Measurements from ENCODE around the gene MYF5. TPM values are rescaled to one million over a fixed set of nuclear protein-coding genes. Genes with fewer than 3 reads are reported as not detected.

The MYF5 gene
- total RNA-seq, 6 experiments from 2014 or later, result not detected

DNA sequence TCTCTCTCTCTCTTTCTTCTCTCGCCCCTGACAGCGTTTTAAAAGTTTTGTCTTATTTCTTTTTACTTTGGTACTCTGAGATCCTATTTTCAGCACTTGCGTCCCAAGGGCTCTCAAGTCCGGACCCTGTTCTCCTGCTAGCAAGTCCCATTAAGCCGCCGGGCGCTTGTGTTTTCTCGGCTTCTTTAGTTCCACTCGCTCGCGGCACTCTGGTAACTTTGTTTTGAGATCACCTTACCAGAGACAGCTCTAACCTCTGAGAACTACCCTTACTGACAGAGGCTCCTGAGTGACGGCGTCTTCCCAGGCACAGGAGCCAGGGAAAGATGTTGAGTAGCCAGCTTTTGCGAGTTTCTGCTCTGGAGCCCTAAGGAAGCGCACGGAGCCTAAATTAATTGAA lies 2.7 kb upstream of the MYF5 start:
- intact Hi-C loops (cut with DNase I), result no loop called here
- Histone ChIP-seq H3K4me3 (peak overlapping the region in 2 of 3 donors; percentile 6 to 18), H3K27me3 (no peaks in the 10 kb centered on the region), H3K9me3 (no peaks in the 10 kb centered on the region), H3K27ac (no peak overlapping the region), H3K4me1 (no peaks in the 10 kb centered on the region), H3K36me3 (no peaks in the 10 kb centered on the region)
- ATAC-seq, result peak; percentile 48 to 65 (median 56)
- DNase-seq, result peak in 2 of 3 donors; percentile 29 to 48
- WGBS (ENCODE audit: insufficient coverage, low coverage, low lambda C conversion rate, missing lambda C conversion rate), result 11% methylated on average over 16 of the region's 16 CpGs
- TF ChIP-seq POLR2A (IDR thresholded peaks at IDR 0.05), result no peak
- TF ChIP-seq, protein P1, sequence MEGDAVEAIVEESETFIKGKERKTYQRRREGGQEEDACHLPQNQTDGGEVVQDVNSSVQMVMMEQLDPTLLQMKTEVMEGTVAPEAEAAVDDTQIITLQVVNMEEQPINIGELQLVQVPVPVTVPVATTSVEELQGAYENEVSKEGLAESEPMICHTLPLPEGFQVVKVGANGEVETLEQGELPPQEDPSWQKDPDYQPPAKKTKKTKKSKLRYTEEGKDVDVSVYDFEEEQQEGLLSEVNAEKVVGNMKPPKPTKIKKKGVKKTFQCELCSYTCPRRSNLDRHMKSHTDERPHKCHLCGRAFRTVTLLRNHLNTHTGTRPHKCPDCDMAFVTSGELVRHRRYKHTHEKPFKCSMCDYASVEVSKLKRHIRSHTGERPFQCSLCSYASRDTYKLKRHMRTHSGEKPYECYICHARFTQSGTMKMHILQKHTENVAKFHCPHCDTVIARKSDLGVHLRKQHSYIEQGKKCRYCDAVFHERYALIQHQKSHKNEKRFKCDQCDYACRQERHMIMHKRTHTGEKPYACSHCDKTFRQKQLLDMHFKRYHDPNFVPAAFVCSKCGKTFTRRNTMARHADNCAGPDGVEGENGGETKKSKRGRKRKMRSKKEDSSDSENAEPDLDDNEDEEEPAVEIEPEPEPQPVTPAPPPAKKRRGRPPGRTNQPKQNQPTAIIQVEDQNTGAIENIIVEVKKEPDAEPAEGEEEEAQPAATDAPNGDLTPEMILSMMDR (IDR thresholded peaks at IDR 0.05), result no peak

DNA sequence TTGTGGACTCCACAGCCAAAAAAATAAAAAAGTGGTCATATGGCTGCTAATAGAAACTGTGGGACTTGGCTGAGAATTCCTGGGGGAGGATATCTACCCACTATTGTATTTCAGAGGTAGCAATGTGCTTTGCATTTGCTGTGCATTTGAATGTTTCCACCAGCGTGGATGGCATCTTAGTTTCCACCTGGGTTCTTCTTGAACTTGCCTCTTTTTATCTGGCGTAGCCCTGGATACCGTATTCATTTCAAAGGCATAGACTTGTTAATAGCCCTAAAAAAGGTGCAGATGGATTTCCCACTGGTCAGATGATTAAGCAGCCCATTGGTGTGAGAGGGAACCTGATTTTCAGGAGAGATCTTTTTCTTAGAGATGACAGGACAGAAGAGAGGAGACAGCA lies 1.9 kb upstream of the MYF5 start:
- intact Hi-C loops (cut with DNase I), result no loop called here
- Histone ChIP-seq H3K4me3 (no peak overlapping the region), H3K27ac (no peak overlapping the region), H3K36me3 (no peaks in the 10 kb centered on the region), H3K27me3 (no peaks in the 10 kb centered on the region), H3K4me1 (no peaks in the 10 kb centered on the region), H3K9me3 (no peaks in the 10 kb centered on the region)
- TF ChIP-seq, protein P1 (IDR thresholded peaks at IDR 0.05), result no peak
- TF ChIP-seq POLR2A (IDR thresholded peaks at IDR 0.05), result no peak
- 47% methylated on average over 3 of the region's 3 CpGs for WGBS (ENCODE audit: insufficient coverage, low coverage, low lambda C conversion rate, missing lambda C conversion rate)
- ATAC-seq (no peak), DNase-seq (no peak)

DNA sequence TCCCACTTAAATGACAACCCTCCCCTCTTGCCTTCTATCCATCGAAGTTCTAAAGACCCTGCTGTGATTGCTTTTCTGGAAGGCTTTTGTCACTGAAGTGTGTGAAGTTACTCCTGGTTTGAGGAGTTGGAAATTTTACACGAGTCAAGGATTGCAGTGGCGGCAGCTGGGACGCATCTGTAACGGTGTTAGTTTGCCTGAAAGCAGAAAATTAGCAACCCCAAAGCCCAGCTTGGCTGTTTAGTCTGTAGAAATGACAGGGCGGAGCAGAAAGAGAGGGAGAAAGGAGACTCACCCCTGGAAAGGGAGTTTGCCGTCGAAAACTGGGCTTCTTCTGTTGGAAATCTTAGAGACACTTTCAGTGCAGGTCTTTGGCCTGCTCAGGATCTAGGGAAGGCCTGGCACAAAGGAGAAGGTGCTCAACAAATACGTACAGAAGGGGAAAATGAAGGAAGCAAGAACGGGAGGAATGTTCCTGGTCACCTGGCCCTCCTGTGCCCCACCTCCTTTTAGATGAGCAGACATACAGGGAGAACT lies 931 bp upstream of the MYF5 start:
- no peak overlapping the region for H3K27ac ChIP-seq
- intact Hi-C loops (cut with DNase I), result no loop called here
- H3K4me1 ChIP-seq, result no peaks in the 10 kb centered on the region
- TF ChIP-seq, protein P1 (IDR thresholded peaks at IDR 0.05), result no peak
- TF ChIP-seq POLR2A (IDR thresholded peaks at IDR 0.05), result no peak
- no peaks in the 10 kb centered on the region for H3K36me3 ChIP-seq
- no peaks in the 10 kb centered on the region for H3K9me3 ChIP-seq
- DNase-seq (no peak), ATAC-seq (no peak)
- no peaks in the 10 kb centered on the region for H3K27me3 ChIP-seq
- 47% methylated on average over 10 of the region's 10 CpGs for WGBS (ENCODE audit: insufficient coverage, low coverage, low lambda C conversion rate, missing lambda C conversion rate)
- H3K4me3 ChIP-seq, result no peak overlapping the region

DNA sequence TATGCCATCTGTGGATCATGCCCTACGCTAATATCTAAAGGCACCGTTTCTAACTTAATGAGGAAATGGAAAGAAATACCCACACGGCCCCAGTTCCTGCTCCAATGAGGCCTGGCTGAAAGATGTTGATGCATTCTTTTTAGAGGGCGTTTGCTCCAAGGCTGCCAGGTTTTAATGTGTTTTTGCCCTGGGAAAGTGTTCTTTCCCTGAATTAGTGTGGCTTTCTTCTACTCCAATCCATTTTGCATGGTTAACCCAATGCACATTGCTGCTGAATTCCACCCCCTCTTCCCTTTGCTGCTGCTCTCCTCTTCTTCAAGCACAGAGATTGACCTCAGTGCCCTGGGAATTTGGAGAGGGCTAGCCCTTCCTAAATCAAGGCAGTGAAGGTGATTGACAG lies 1.1 kb downstream of the MYF5 start:
- H3K9me3 ChIP-seq, result no peaks in the 10 kb centered on the region
- H3K27me3 ChIP-seq, result no peaks in the 10 kb centered on the region
- ATAC-seq, result no peak

More for the DNA sequence above, 1.1 kb downstream of the MYF5 start:
- no peak for TF ChIP-seq POLR2A (IDR thresholded peaks at IDR 0.05)
- TF ChIP-seq, protein P1 (IDR thresholded peaks at IDR 0.05), result no peak
- WGBS (ENCODE audit: insufficient coverage, low coverage, low lambda C conversion rate, missing lambda C conversion rate), result 73% methylated on average over 4 of the region's 4 CpGs
- no peak overlapping the region for H3K27ac ChIP-seq
- intact Hi-C loops (cut with DNase I), result no loop called here
- H3K4me1 ChIP-seq, result no peaks in the 10 kb centered on the region
- no peak for DNase-seq
- no peak overlapping the region for H3K4me3 ChIP-seq
- no peaks in the 10 kb centered on the region for H3K36me3 ChIP-seq

Measured in right lobe of liver (tissue), 6 donors.